Measurements from ENCODE around the gene ZC2HC1B. TPM values are rescaled to one million over a fixed set of nuclear protein-coding genes. Genes with fewer than 3 reads are reported as not detected.
A peak's percentile ranks its signal among the peaks of the same experiment; 100 is the strongest.

Gene ZC2HC1B
- total and polyA plus RNA-seq, 2 donors from 2014 or later = not detected

DNA sequence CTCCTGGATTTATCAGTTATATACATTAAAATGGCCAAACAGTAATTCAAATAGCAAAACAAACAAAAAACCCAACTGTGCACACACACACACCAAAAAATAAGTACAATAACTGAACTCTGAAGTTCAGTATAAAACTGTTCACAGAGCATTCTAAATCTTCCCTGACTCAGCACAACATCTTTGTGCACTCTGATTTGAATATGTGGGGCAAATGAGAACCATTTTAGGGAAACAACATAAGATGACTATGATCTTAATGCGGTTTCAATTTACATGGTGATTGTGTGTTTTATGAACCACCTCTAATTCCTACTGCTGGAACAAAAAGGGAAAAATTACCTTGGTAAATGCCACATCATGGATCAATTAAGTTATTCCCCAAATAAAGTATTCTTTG, 102.0 kb downstream of the ZC2HC1B start:
- TF ChIP-seq, protein P1, sequence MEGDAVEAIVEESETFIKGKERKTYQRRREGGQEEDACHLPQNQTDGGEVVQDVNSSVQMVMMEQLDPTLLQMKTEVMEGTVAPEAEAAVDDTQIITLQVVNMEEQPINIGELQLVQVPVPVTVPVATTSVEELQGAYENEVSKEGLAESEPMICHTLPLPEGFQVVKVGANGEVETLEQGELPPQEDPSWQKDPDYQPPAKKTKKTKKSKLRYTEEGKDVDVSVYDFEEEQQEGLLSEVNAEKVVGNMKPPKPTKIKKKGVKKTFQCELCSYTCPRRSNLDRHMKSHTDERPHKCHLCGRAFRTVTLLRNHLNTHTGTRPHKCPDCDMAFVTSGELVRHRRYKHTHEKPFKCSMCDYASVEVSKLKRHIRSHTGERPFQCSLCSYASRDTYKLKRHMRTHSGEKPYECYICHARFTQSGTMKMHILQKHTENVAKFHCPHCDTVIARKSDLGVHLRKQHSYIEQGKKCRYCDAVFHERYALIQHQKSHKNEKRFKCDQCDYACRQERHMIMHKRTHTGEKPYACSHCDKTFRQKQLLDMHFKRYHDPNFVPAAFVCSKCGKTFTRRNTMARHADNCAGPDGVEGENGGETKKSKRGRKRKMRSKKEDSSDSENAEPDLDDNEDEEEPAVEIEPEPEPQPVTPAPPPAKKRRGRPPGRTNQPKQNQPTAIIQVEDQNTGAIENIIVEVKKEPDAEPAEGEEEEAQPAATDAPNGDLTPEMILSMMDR (IDR thresholded peaks at IDR 0.05; ENCODE audit: borderline replicate concordance, extremely low read depth, insufficient read depth) = no peak
- Histone ChIP-seq H3K4me1 (ENCODE audit: control insufficient read depth in 2 of 3, insufficient read depth in 2 of 3, low read depth in 1 of 3, low read length in 3 of 3) (peaks cover 0 to 3% (median 0%) of the 10 kb centered on the region in 3 donors), H3K4me3 (ENCODE audit: low read length in 3 of 3) (no peak overlapping the region), H3K9me3 (ENCODE audit: control insufficient read depth in 2 of 3, insufficient read depth in 1 of 3, low read length in 3 of 3) (no peaks in the 10 kb centered on the region), H3K36me3 (ENCODE audit: control insufficient read depth in 2 of 3, insufficient read depth in 3 of 3, low read length in 3 of 3) (no peaks in the 10 kb centered on the region), H3K9ac (ENCODE audit: low read length in 3 of 3) (no peak overlapping the region), H3K27me3 (ENCODE audit: control insufficient read depth, insufficient read depth, low read length) (no peaks in the 10 kb centered on the region), H3K27ac (ENCODE audit: low read depth in 2 of 2, low read length in 2 of 2) (no peak overlapping the region)
- intact Hi-C loops (cut with DNase I) = no loop called here
- DNase-seq (no peak), FAIRE-seq (no peak)

DNA sequence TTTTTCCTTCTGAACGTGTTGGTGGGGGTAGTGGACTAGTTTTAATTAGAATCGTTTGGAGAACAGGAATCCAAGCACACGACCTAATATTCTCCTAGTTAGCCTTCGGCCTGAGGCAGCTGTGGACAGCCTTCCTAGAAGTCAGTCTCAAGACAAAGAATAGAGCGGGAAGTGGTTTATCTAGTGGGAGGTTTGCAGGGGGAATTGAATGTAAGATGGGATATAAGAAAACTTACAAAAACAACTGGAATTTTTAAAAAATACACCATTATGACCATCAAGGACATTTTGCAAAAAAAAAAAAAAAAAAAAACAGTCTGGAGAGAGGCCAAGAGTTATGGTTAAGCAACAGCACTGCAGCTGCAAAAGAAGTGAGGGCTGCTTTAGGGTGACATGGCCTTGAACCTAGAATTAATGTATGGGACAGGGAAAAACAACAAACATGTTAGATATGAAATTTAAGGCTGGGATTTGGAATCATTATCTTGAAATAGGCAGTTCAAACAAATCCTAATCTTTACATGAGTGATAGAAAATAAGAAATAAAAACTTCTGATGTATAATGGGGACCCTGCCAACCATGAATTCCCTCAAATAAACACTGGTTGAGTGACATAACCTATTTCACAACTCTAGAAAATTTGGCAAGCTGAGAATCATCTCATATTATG, 103.6 kb downstream of the ZC2HC1B start:
- intact Hi-C loops (cut with DNase I) = no loop called here
- Histone ChIP-seq H3K27me3 (ENCODE audit: control insufficient read depth, insufficient read depth, low read length) (no peaks in the 10 kb centered on the region), H3K27ac (ENCODE audit: low read depth in 2 of 2, low read length in 2 of 2) (no peak overlapping the region), H3K4me1 (ENCODE audit: control insufficient read depth in 2 of 3, insufficient read depth in 2 of 3, low read depth in 1 of 3, low read length in 3 of 3) (peaks cover 0 to 5% (median 3%) of the 10 kb centered on the region in 3 donors), H3K36me3 (ENCODE audit: control insufficient read depth in 2 of 3, insufficient read depth in 3 of 3, low read length in 3 of 3) (no peaks in the 10 kb centered on the region), H3K9me3 (ENCODE audit: control insufficient read depth in 2 of 3, insufficient read depth in 1 of 3, low read length in 3 of 3) (no peaks in the 10 kb centered on the region), H3K9ac (ENCODE audit: low read length in 3 of 3) (no peak overlapping the region), H3K4me3 (ENCODE audit: low read length in 3 of 3) (no peak overlapping the region)
- no peak for FAIRE-seq
- DNase-seq = peak in 2 of 5 donors; percentile 33 to 58
- TF ChIP-seq, protein P1 (IDR thresholded peaks at IDR 0.05; ENCODE audit: borderline replicate concordance, extremely low read depth, insufficient read depth) = no peak

DNA sequence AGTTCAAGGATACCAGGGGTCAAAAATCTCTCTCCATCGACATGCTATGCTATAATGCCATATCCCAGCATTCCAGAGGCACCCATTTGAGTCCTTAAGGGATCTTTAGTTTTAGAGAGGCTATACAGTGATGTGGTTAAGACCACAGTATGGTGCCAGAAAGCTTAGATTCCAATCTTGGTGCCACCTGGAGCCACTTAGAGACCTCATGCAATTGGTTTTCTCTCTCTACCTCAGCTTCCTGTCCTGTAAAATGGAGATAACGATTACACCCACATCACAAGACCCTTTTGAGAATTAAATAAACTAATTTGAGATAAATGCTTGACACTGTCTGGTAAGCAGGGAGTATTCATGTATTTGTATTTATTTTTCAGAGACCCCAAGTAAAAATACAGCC, 104.8 kb downstream of the ZC2HC1B start:
- peaks cover 0 to 5% (median 0%) of the 10 kb centered on the region in 3 donors for H3K4me1 ChIP-seq (ENCODE audit: control insufficient read depth in 2 of 3, insufficient read depth in 2 of 3, low read depth in 1 of 3, low read length in 3 of 3)
- intact Hi-C loops (cut with DNase I) = no loop called here
- FAIRE-seq = no peak

More for the DNA sequence above, 104.8 kb downstream of the ZC2HC1B start:
- DNase-seq = no peak
- no peaks in the 10 kb centered on the region for H3K9me3 ChIP-seq (ENCODE audit: control insufficient read depth in 2 of 3, insufficient read depth in 1 of 3, low read length in 3 of 3)
- H3K9ac ChIP-seq (ENCODE audit: low read length in 3 of 3) = no peak overlapping the region
- no peaks in the 10 kb centered on the region for H3K36me3 ChIP-seq (ENCODE audit: control insufficient read depth in 2 of 3, insufficient read depth in 3 of 3, low read length in 3 of 3)
- no peak overlapping the region for H3K27ac ChIP-seq (ENCODE audit: low read depth in 2 of 2, low read length in 2 of 2)
- no peak overlapping the region for H3K4me3 ChIP-seq (ENCODE audit: low read length in 3 of 3)
- TF ChIP-seq, protein P1 (IDR thresholded peaks at IDR 0.05; ENCODE audit: borderline replicate concordance, extremely low read depth, insufficient read depth) = no peak
- no peaks in the 10 kb centered on the region for H3K27me3 ChIP-seq (ENCODE audit: control insufficient read depth, insufficient read depth, low read length)
